HAP-1 (cell line): Measurements from ENCODE around the gene FNDC1.

Source experiments
- DNase-seq, 2 experiments: peaks; one replicate each; pipeline ENCODE4 v3.0.0-alpha.2; 2016 to 2020; ENCODE audit warnings: low spot score in 2 of 2
- H3K27me3 ChIP-seq: fragments of 250-450 bp; sonication (Bioruptor Pico); 2 replicates; pipeline ENCODE4 v1.5.1; 2020; ENCODE audit warnings: low read depth, mild to moderate bottlenecking, moderate library complexity
- H3K36me3 ChIP-seq: fragments of 250-450 bp; sonication (Bioruptor Pico); replicated peaks from 2 replicates; pipeline ENCODE4 v1.5.1; 2020; ENCODE audit warnings: mild to moderate bottlenecking
- H3K4me1 ChIP-seq: fragments of 250-450 bp; sonication (Bioruptor Pico); 2 replicates; pipeline ENCODE4 v1.5.1; 2020; ENCODE audit warnings: mild to moderate bottlenecking
- H3K4me3 ChIP-seq: fragments of 250-450 bp; sonication (Bioruptor Pico); 2 replicates; pipeline ENCODE4 v1.5.1; 2020; ENCODE audit warnings: mild to moderate bottlenecking, moderate library complexity
- H3K9me3 ChIP-seq: fragments of 250-450 bp; sonication (Bioruptor Pico); 2 replicates; pipeline ENCODE4 v1.5.1; 2020; ENCODE audit warnings: mild to moderate bottlenecking, moderate library complexity
- in situ Hi-C: fragments of 300-500 bp; cut with MboI; formaldehyde crosslinking; loops from 3 replicates; pipeline ENCODE4 v1.14.3; 2020; ENCODE audit warnings: low sequenced_read_pairs, inconsistent platforms, mixed read lengths

The FNDC1 gene

GRCh38 chr6:159302594-159302992, 133.4 kb downstream of the FNDC1 start:
- no peaks in the 10 kb centered on the region for H3K36me3 ChIP-seq
- DNase-seq = no peak
- no peaks in the 10 kb centered on the region for H3K9me3 ChIP-seq
- H3K4me3 ChIP-seq = no peak overlapping the region
- H3K4me1 ChIP-seq = no peaks in the 10 kb centered on the region; the same call in 1 of the 2 replicates
- in situ Hi-C loops = no loop called here
- peaks cover 2% of the 10 kb centered on the region; the same call in 1 of the 2 replicates for H3K27me3 ChIP-seq

DNA sequence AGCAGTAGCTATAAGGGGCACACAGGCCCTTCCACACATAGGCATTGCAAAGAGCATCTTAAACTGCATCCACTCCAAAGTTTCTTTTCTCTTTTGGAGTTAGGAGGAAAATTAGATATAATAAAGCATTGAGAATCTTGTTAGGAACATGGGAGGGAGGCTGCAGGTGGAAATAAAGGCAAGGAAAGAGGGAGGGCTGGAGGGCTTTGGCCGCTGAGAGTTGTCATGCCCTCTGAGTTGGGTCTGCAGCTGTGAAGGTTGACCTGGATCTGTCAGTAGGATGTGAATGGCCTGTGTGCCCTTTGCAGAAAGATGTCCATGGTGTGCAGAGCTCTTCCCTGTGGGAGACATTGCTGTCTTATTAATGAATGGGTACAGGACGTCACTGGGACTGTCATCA, 134.0 kb downstream of the FNDC1 start:
- no peaks in the 10 kb centered on the region; the same call in 1 of the 2 replicates for H3K4me1 ChIP-seq
- no peak overlapping the region for H3K4me3 ChIP-seq
- peaks cover 2% of the 10 kb centered on the region; the same call in 1 of the 2 replicates for H3K27me3 ChIP-seq
- H3K36me3 ChIP-seq = no peaks in the 10 kb centered on the region
- in situ Hi-C loops = no loop called here
- DNase-seq = no peak
- H3K9me3 ChIP-seq = no peaks in the 10 kb centered on the region

- H3K36me3 ChIP-seq = no peaks in the 10 kb centered on the region
- H3K9me3 ChIP-seq = no peaks in the 10 kb centered on the region
- H3K27me3 ChIP-seq = no peaks in the 10 kb centered on the region
- no peaks in the 10 kb centered on the region; the same call in 1 of the 2 replicates for H3K4me1 ChIP-seq
- H3K4me3 ChIP-seq = no peak overlapping the region
- in situ Hi-C loops = no loop called here
- DNase-seq = no peak
These were observed 134.6 kb downstream of the FNDC1 start for GRCh38 chr6:159303784-159304183.

DNA sequence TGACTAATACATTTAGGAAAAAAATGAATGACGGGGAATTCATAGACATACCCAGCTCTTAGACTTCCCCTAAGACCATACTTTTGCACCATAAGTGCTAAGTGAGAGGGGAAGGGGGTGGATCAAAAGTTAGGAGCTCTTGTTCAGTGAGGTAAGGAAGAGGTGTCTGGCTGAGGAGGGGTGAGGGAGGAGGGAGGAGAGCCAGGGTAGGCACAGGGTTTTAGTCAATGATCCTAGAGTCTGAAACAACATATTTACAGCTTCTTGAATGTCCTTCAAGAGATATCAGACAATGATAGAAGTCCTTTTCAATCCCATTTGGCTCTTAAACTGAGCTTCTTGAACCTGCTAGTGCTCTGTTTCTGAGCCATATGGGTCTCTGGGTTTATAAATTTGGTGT, 135.4 kb downstream of the FNDC1 start:
- Histone ChIP-seq H3K4me3 (no peak overlapping the region), H3K9me3 (no peaks in the 10 kb centered on the region), H3K36me3 (no peaks in the 10 kb centered on the region), H3K4me1 (no peaks in the 10 kb centered on the region; the same call in 1 of the 2 replicates), H3K27me3 (no peaks in the 10 kb centered on the region)
- in situ Hi-C loops = no loop called here
- no peak for DNase-seq

- no peak for DNase-seq
- Histone ChIP-seq H3K4me1 (no peaks in the 10 kb centered on the region; the same call in 1 of the 2 replicates), H3K36me3 (no peaks in the 10 kb centered on the region), H3K27me3 (no peaks in the 10 kb centered on the region), H3K9me3 (no peaks in the 10 kb centered on the region), H3K4me3 (no peak overlapping the region)
- in situ Hi-C loops = no loop called here
These were observed 136.0 kb downstream of the FNDC1 start for GRCh38 chr6:159305159-159305558.

- Histone ChIP-seq H3K27me3 (no peaks in the 10 kb centered on the region), H3K4me1 (no peaks in the 10 kb centered on the region; the same call in 1 of the 2 replicates), H3K9me3 (no peaks in the 10 kb centered on the region), H3K4me3 (no peak overlapping the region), H3K36me3 (no peaks in the 10 kb centered on the region)
- DNase-seq = no peak
- in situ Hi-C loops = no loop called here
These were observed 136.8 kb downstream of the FNDC1 start for GRCh38 chr6:159305804-159306537.

- DNase-seq = no peak
- Histone ChIP-seq H3K36me3 (no peaks in the 10 kb centered on the region), H3K27me3 (no peaks in the 10 kb centered on the region), H3K4me1 (no peaks in the 10 kb centered on the region), H3K9me3 (no peaks in the 10 kb centered on the region), H3K4me3 (no peak overlapping the region)
- in situ Hi-C loops = no loop called here
These were observed 138.1 kb downstream of the FNDC1 start for GRCh38 chr6:159307246-159307790.

DNA sequence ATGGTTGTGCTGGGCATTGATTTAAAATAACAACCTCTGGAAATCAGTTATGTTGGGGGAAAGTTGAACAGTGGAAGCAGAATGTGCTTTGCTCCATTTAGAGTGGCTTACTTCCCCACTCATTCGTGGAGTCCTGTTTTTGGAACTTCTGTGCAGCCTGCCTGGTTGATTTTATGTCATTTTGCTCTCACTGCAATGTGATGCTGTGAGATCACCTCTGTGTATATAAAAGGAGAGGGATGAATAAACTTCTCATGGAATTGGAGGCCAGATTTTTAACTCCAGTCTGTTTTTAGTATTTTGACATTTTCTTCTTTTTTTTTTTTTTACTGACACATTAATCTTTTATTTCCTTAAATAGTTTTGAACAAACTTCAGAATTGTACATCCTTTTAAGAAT, 139.0 kb downstream of the FNDC1 start:
- Histone ChIP-seq H3K9me3 (no peaks in the 10 kb centered on the region), H3K4me3 (no peak overlapping the region), H3K36me3 (no peaks in the 10 kb centered on the region), H3K4me1 (no peaks in the 10 kb centered on the region), H3K27me3 (no peaks in the 10 kb centered on the region)
- DNase-seq = no peak
- in situ Hi-C loops = no loop called here

DNA sequence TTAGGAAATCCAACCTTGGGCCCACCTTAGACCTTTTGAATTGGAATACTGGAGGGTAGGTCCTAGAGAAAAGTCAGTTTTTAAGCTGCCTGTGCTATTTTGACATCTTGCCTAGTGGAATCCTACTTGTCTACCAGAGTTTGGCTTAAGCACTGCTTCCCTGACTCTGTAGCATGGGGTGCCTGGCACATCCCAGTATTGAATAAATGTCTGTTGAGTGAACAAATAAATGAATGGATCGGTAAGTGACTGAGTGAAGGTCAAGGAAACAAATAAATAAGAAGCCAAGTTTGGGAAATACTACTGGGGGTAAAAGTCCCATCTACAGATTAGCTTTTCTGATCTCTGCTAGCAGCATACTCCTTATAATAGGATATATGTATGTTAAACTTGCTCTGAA, 140.5 kb downstream of the FNDC1 start:
- Histone ChIP-seq H3K9me3 (no peaks in the 10 kb centered on the region), H3K4me1 (no peaks in the 10 kb centered on the region), H3K36me3 (no peaks in the 10 kb centered on the region), H3K27me3 (no peaks in the 10 kb centered on the region), H3K4me3 (no peak overlapping the region)
- in situ Hi-C loops = no loop called here
- no peak for DNase-seq

DNA sequence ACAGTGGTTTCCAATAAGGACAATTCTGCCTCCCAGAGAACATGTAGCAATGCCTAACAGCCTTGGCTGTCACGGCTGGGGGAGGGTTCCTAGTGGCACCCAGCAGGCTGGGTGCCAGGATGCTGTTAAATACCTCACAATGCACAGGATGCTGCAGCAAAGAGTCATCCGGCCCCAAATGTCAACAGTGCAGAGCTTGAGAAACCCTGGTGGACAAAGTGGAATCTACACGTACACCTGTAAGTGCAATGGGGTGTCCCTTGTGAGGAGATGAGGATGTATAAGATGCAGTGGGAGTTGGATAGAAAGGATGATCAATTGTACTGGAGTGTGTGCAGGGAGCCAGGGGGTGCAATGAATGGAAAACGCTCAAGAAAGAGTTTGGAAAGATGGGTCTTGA, 142.4 kb downstream of the FNDC1 start:
- Histone ChIP-seq H3K36me3 (no peaks in the 10 kb centered on the region), H3K9me3 (no peaks in the 10 kb centered on the region), H3K27me3 (no peaks in the 10 kb centered on the region), H3K4me3 (no peak overlapping the region), H3K4me1 (no peaks in the 10 kb centered on the region)
- in situ Hi-C loops = no loop called here
- no peak for DNase-seq

DNA sequence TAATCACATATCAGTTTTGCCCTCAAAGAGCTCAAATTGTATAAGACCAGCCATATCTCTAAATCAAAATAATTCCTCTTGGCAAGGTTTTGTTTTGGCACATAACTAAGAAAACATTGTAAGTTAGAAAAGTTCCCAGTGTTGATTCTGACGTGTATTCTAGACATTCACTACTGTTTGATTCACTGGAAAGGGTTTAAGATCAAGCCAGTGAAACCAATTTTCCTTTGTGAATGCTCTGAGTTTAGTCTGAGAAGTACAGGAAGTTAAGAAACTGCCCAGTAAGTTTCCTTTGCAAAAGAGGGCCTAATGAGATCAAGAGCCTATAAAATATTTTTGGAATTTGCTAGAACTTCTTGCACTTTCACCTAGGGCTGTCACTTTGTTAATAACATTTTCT, 143.0 kb downstream of the FNDC1 start:
- H3K4me3 ChIP-seq = no peak overlapping the region
- H3K9me3 ChIP-seq = no peaks in the 10 kb centered on the region
- in situ Hi-C loops = no loop called here
- no peaks in the 10 kb centered on the region for H3K4me1 ChIP-seq
- H3K27me3 ChIP-seq = no peaks in the 10 kb centered on the region
- H3K36me3 ChIP-seq = no peaks in the 10 kb centered on the region
- DNase-seq = no peak

DNA sequence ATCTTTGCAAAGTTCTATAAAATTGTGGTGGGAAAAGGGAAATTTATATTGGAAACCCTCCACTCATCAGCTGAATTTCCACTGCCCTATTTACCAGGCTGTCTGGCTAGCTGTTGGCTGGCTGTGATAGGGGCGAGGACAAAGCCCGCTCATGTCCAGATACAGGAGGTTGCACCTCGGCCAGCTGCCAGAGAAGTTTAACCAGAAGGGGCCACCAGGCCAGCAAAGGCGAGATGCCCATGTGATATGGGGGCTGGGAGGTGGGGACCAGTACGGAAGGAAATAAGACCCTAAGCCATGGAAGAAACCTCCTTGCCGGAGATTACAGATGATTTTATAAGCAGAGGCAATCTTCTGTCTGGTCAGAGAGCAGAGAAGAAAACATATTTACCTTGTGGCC, 143.8 kb downstream of the FNDC1 start:
- no peaks in the 10 kb centered on the region for H3K9me3 ChIP-seq
- in situ Hi-C loops = no loop called here
- no peak overlapping the region for H3K4me3 ChIP-seq
- DNase-seq = no peak
- H3K27me3 ChIP-seq = no peaks in the 10 kb centered on the region
- H3K4me1 ChIP-seq = no peaks in the 10 kb centered on the region
- H3K36me3 ChIP-seq = no peaks in the 10 kb centered on the region

- Histone ChIP-seq H3K36me3 (no peaks in the 10 kb centered on the region), H3K27me3 (no peaks in the 10 kb centered on the region), H3K9me3 (no peaks in the 10 kb centered on the region), H3K4me3 (no peak overlapping the region), H3K4me1 (no peaks in the 10 kb centered on the region)
- in situ Hi-C loops = no loop called here
- DNase-seq = no peak
These were observed 146.4 kb downstream of the FNDC1 start for GRCh38 chr6:159315562-159315961.

DNA sequence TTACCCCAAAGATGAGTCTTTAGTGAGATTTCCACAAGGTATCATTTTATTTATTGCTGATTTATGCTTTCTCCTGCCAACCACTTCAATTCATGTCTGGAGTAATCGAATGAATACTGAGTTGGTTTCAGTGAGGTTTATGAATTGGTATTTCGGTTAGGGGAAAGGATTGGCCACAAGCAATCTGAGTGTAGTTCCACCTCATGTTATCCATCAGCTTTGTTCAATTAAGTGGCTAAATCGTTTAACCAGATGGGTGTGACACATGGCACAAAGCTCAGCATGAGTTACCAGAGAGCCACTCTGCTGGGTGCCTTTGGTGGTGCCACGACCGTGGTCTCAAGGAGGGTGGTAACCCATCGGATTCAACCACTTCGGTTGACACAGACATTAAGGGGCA, 148.2 kb downstream of the FNDC1 start:
- no peaks in the 10 kb centered on the region for H3K4me1 ChIP-seq
- no peaks in the 10 kb centered on the region for H3K9me3 ChIP-seq
- in situ Hi-C loops = no loop called here
- H3K4me3 ChIP-seq = no peak overlapping the region
- H3K27me3 ChIP-seq = no peaks in the 10 kb centered on the region
- H3K36me3 ChIP-seq = no peaks in the 10 kb centered on the region
- DNase-seq = no peak
